ENCODE data around the gene NMNAT1.

DNA sequence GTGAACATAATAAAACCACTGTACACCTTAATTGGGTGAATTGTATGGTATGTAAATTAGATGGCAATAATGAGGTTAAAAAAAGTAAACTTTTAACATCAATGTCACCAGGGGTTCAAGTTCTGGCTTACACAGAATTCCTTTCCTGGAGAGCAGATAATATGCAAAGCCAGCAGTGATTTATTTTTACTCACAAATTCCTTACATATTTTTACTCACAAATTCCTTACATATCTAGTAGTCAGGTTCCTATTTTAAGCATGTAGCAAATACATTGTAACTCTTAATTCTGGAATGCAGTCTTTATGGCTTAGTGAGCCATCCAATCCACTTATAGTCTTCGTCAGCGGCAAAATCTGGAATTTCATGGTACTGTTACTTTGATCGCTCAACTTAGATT, 88.2 kb downstream of the NMNAT1 start:
- TF ChIP-seq, protein P1, sequence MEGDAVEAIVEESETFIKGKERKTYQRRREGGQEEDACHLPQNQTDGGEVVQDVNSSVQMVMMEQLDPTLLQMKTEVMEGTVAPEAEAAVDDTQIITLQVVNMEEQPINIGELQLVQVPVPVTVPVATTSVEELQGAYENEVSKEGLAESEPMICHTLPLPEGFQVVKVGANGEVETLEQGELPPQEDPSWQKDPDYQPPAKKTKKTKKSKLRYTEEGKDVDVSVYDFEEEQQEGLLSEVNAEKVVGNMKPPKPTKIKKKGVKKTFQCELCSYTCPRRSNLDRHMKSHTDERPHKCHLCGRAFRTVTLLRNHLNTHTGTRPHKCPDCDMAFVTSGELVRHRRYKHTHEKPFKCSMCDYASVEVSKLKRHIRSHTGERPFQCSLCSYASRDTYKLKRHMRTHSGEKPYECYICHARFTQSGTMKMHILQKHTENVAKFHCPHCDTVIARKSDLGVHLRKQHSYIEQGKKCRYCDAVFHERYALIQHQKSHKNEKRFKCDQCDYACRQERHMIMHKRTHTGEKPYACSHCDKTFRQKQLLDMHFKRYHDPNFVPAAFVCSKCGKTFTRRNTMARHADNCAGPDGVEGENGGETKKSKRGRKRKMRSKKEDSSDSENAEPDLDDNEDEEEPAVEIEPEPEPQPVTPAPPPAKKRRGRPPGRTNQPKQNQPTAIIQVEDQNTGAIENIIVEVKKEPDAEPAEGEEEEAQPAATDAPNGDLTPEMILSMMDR (IDR thresholded peaks at IDR 0.05), result no peak
- TF ChIP-seq POLR2AphosphoS5 (IDR thresholded peaks at IDR 0.05) (no peak), POLR2A (IDR thresholded peaks at IDR 0.05) (no peak)
